B cell (primary cell): ENCODE data around the gene UTP25. TPM values are rescaled to one million over a fixed set of nuclear protein-coding genes. Genes with fewer than 3 reads are reported as not detected.

ENCODE experiments used
- ATAC-seq: fragments of 200-7000 bp; cut with Tn5 transposase; one replicate; pipeline ENCODE4 v1.10.0; 2021; ENCODE audit warnings: low read depth, mild to moderate bottlenecking, moderate number of reproducible peaks, moderate library complexity
- CTCF ChIA-PET: fragments of 350-600 bp; sonication (Branson Sonifier 250); formaldehyde crosslinking; loops from one replicate; lab custom pipeline; 2021; ENCODE audit warnings: antibody characterized with exemption, inconsistent platforms; lab: Charles Lee
- POLR2A ChIA-PET: fragments of 350-600 bp; sonication (Branson Sonifier 250); formaldehyde crosslinking; loops from one replicate; lab custom pipeline; 2021; ENCODE audit warnings: antibody characterized with exemption; lab: Charles Lee
- DNase-seq: peaks from one replicate; pipeline ENCODE4 v3.0.0; 2013
- H2AFZ ChIP-seq: 2 replicates; pipeline ENCODE4 v1.6.1; 2012; ENCODE audit warnings: mild to moderate bottlenecking, low read depth, low read length; ENCODE audit not compliant: insufficient read depth, poor library complexity, severe bottlenecking
- H3K27ac ChIP-seq, 2 donors: 1 replicate in 1 of 2; 2 replicates in 1 of 2; pipeline ENCODE4 v1.5.1; 2012 to 2013; ENCODE audit warnings: low read length in 2 of 2, mild to moderate bottlenecking in 2 of 2, moderate library complexity in 1 of 2
- H3K27me3 ChIP-seq, 4 experiments: fragments of 200-600 bp in 1 of 4; sonication (generic) in 1 of 4; replicated peaks in 1 of 4; 1 replicate in 2 of 4; 2 replicates in 2 of 4; pipeline versions ENCODE4 v1.6.1 to v1.7.0; 2013 to 2016; ENCODE audit warnings: low read length in 3 of 4, mild to moderate bottlenecking in 2 of 4, mixed read lengths in 1 of 4, moderate library complexity in 1 of 4; ENCODE audit not compliant: insufficient read depth in 4 of 4, control insufficient read depth in 3 of 4; ENCODE audit errors: control extremely low read depth in 1 of 4
- H3K36me3 ChIP-seq, 2 experiments: replicated peaks in 1 of 2; 1 replicate in 1 of 2; 2 replicates in 1 of 2; pipeline versions ENCODE4 v1.6.1 to v1.7.1; 2013; ENCODE audit warnings: low read length in 1 of 2; ENCODE audit not compliant: insufficient read depth in 2 of 2, control insufficient read depth in 1 of 2; ENCODE audit errors: control extremely low read depth in 1 of 2, extremely low read depth in 1 of 2
- H3K4me1 ChIP-seq, 2 donors: fragments of 200-600 bp in 1 of 2; sonication (generic) in 1 of 2; 1 replicate in 1 of 2; 2 replicates in 1 of 2; pipeline versions ENCODE4 v1.5.1 to v1.6.1; 2013 to 2017; ENCODE audit warnings: low read length in 2 of 2; ENCODE audit not compliant: control insufficient read depth in 2 of 2, insufficient read depth in 2 of 2
- H3K4me2 ChIP-seq: replicated peaks from 2 replicates; pipeline ENCODE3; 2012; ENCODE audit warnings: mild to moderate bottlenecking, low read depth, low read length; ENCODE audit not compliant: poor library complexity, severe bottlenecking
- H3K4me3 ChIP-seq, 5 experiments: fragments of 200-600 bp in 1 of 5; sonication (generic) in 1 of 5; 1 replicate in 3 of 5; 2 replicates in 2 of 5; pipeline versions ENCODE4 v1.5.1 to v1.7.0; 2011 to 2016; ENCODE audit warnings: low read length in 4 of 5, mild to moderate bottlenecking in 4 of 5, low read depth in 2 of 5, control low read depth in 1 of 5, moderate library complexity in 1 of 5; ENCODE audit not compliant: insufficient read depth in 1 of 5; ENCODE audit errors: control extremely low read depth in 1 of 5, extremely low read depth in 1 of 5
- H3K79me2 ChIP-seq: fragments of 200-600 bp; sonication (generic); one replicate; pipeline ENCODE4 v1.6.0; 2016; ENCODE audit warnings: low read length; ENCODE audit not compliant: control insufficient read depth, insufficient read depth
- H3K9ac ChIP-seq: fragments of 200-600 bp; sonication (generic); 2 replicates; pipeline ENCODE4 v1.6.1; 2017; ENCODE audit warnings: mild to moderate bottlenecking, low read length, moderate library complexity
- H3K9me3 ChIP-seq, 3 donors: one replicate each; pipeline versions ENCODE4 v1.6.1 to v1.7.1; 2013; ENCODE audit warnings: low read length in 2 of 3; ENCODE audit not compliant: control insufficient read depth in 2 of 3, insufficient read depth in 1 of 3; ENCODE audit errors: control extremely low read depth in 1 of 3
- H4K20me1 ChIP-seq: 2 replicates; pipeline ENCODE4 v1.6.0; 2012; ENCODE audit warnings: mild to moderate bottlenecking, low read length; ENCODE audit not compliant: insufficient read depth, control insufficient read depth, poor library complexity, severe bottlenecking
- H3K27ac Mint-ChIP-seq: one replicate; pipeline ENCODE4 v1.8.0; 2021; ENCODE audit warnings: mixed read lengths
- H3K27me3 Mint-ChIP-seq: one replicate; pipeline ENCODE4 v1.8.0; 2021; ENCODE audit warnings: mixed read lengths
- H3K4me1 Mint-ChIP-seq: one replicate; pipeline ENCODE4 v1.8.0; 2021; ENCODE audit warnings: mixed read lengths
- H3K4me3 Mint-ChIP-seq: one replicate; pipeline ENCODE4 v1.8.0; 2021; ENCODE audit warnings: mixed read lengths
- H3K9me3 Mint-ChIP-seq: one replicate; pipeline ENCODE4 v1.8.0; 2022; ENCODE audit warnings: mixed read lengths; ENCODE audit not compliant: insufficient read depth
- EZH2 ChIP-seq: IDR thresholded peaks from 2 replicates; pipeline ENCODE4 v1.6.1; 2012; ENCODE audit warnings: borderline replicate concordance, low read depth, mild to moderate bottlenecking, moderate library complexity, low read length; ENCODE audit not compliant: insufficient read depth, poor library complexity, severe bottlenecking
- WGBS: methylation state at CpG from one replicate; pipeline ENCODE4 v1.1.5; 2013; ENCODE audit warnings: missing lambda C conversion rate; ENCODE audit not compliant: insufficient coverage; 5-methylcytosine and 5-hydroxymethylcytosine counted together
- intact Hi-C: fragments of 100-400 bp; cut with micrococcal nuclease; formaldehyde crosslinking; loops from one replicate; pipeline ENCODE4 v1.10.0; 2022
- polyA plus RNA-seq: library from polyadenylated mRNA; depleted of rRNA; stranded (reverse); fragments of >200 nt; gene quantifications from 2 replicates; pipeline ENCODE4 v1.2.3, GENCODE V29; 2012
- total RNA-seq, 2 donors: library from RNA; stranded (reverse); fragments of 120-200 nt in 1 of 2; gene quantifications; 1 replicate in 1 of 2; 2 replicates in 1 of 2; pipeline versions ENCODE4 v1.2.3 to v1.2.4, GENCODE V29; 2013 to 2022
- TF ChIP-seq, protein P1 (sequence below): fragments of 200-600 bp; IDR thresholded peaks from one replicate; pipeline ENCODE4 v1.8.0; 2022; ENCODE audit warnings: antibody characterized with exemption, mild to moderate bottlenecking

Gene UTP25
- total and polyA plus RNA-seq, 2 donors (not counting 1 experiment from before 2014, with no cell fraction given): 6.2 to 16.6 TPM

DNA sequence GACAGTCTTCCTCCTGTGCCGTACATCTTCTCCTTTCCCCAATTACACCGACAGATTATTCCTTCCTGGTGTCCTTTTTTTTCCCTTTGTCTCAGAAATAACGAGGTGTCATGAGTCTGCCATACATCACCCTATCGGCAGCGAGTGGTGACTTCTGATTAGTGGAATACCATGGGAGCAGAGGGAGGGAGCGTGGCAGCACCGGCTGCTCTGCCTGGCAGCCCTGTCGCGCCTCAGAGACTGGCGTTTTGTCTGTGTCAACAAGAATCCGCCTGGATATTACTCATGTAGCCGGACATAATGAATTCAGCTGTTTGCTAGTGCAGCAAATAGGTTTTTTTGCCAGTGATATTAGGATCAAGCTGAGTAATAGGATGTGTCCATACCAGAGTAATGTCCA, 51.8 kb downstream of the UTP25 start:
- no peaks in the 10 kb centered on the region for H3K4me1 ChIP-seq
- no peaks in the 10 kb centered on the region for H3K9me3 ChIP-seq
- H3K36me3 ChIP-seq: no peaks in the 10 kb centered on the region
- no peaks in the 10 kb centered on the region for H4K20me1 ChIP-seq
- no peak overlapping the region for H3K4me3 Mint-ChIP-seq
- intact Hi-C loops: no loop called here
- no peaks in the 10 kb centered on the region for H3K4me1 Mint-ChIP-seq
- DNase-seq: no peak
- ChIA-PET POLR2A (no interaction called here), CTCF (no interaction called here)
- H3K27ac ChIP-seq: no peak overlapping the region
- peaks cover 30% of the 10 kb centered on the region for H3K27me3 Mint-ChIP-seq
- peaks cover 0 to 4% (median 3%) of the 10 kb centered on the region in 4 experiments for H3K27me3 ChIP-seq
- no peak overlapping the region for H2AFZ ChIP-seq
- 92% methylated on average over 9 of the region's 12 CpGs for WGBS
- no peaks in the 10 kb centered on the region for H3K79me2 ChIP-seq
- no peaks in the 10 kb centered on the region for H3K9me3 Mint-ChIP-seq
- no peak overlapping the region for H3K4me3 ChIP-seq
- no peak overlapping the region for H3K9ac ChIP-seq
- ATAC-seq: no peak
- H3K4me2 ChIP-seq: no peak overlapping the region
- TF ChIP-seq, protein P1, sequence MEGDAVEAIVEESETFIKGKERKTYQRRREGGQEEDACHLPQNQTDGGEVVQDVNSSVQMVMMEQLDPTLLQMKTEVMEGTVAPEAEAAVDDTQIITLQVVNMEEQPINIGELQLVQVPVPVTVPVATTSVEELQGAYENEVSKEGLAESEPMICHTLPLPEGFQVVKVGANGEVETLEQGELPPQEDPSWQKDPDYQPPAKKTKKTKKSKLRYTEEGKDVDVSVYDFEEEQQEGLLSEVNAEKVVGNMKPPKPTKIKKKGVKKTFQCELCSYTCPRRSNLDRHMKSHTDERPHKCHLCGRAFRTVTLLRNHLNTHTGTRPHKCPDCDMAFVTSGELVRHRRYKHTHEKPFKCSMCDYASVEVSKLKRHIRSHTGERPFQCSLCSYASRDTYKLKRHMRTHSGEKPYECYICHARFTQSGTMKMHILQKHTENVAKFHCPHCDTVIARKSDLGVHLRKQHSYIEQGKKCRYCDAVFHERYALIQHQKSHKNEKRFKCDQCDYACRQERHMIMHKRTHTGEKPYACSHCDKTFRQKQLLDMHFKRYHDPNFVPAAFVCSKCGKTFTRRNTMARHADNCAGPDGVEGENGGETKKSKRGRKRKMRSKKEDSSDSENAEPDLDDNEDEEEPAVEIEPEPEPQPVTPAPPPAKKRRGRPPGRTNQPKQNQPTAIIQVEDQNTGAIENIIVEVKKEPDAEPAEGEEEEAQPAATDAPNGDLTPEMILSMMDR: no peak
- TF ChIP-seq EZH2: no peak
- H3K27ac Mint-ChIP-seq: no peak overlapping the region

GRCh38 chr1:209880031-209880430, 52.3 kb downstream of the UTP25 start:
- peaks cover 0 to 8% (median 3%) of the 10 kb centered on the region in 4 experiments for H3K27me3 ChIP-seq
- DNase-seq (no peak), ATAC-seq (no peak)
- no peaks in the 10 kb centered on the region for H3K79me2 ChIP-seq
- no peaks in the 10 kb centered on the region for H3K4me1 ChIP-seq
- Mint-ChIP-seq H3K9me3 (no peaks in the 10 kb centered on the region), H3K4me3 (no peak overlapping the region), H3K27me3 (peaks cover 32% of the 10 kb centered on the region), H3K4me1 (no peaks in the 10 kb centered on the region), H3K27ac (no peak overlapping the region)
- no peaks in the 10 kb centered on the region for H3K9me3 ChIP-seq
- WGBS: 100% methylated on average over 2 of the region's 3 CpGs
- H3K9ac ChIP-seq: no peak overlapping the region
- H3K4me3 ChIP-seq: no peak overlapping the region
- H3K4me2 ChIP-seq: no peak overlapping the region
- intact Hi-C loops: no loop called here
- no peak overlapping the region for H2AFZ ChIP-seq
- no peaks in the 10 kb centered on the region for H3K36me3 ChIP-seq
- ChIA-PET POLR2A (no interaction called here), CTCF (no interaction called here)
- TF ChIP-seq, protein P1: no peak
- TF ChIP-seq EZH2: no peak
- H4K20me1 ChIP-seq: no peaks in the 10 kb centered on the region
- H3K27ac ChIP-seq: no peak overlapping the region
